PFSK-1 (cell line): ENCODE measurements around the gene IFT52.

Source experiments
- POLR2AphosphoS5 ChIP-seq: IDR thresholded peaks from 2 replicates; pipeline ENCODE4 v1.6.1; 2012; ENCODE audit warnings: low read depth, mild to moderate bottlenecking, control low read depth, low read length, moderate library complexity
- TAF1 ChIP-seq: IDR thresholded peaks from 2 replicates; pipeline ENCODE4 v1.6.1; 2012; ENCODE audit warnings: low read length, control low read depth, borderline replicate concordance; ENCODE audit not compliant: insufficient read depth

- no peak for TF ChIP-seq POLR2AphosphoS5
- TF ChIP-seq TAF1 = no peak
Observed at GRCh38 chr20:43579861-43580793, 10.6 kb upstream of the IFT52 start.
